ENCODE measurements around the gene ANKRD33B. TPM values are rescaled to one million over a fixed set of nuclear protein-coding genes. Genes with fewer than 3 reads are reported as not detected.

The ANKRD33B gene
- total RNA-seq, 1 experiment from 2014 or later = 6.9 TPM

DNA sequence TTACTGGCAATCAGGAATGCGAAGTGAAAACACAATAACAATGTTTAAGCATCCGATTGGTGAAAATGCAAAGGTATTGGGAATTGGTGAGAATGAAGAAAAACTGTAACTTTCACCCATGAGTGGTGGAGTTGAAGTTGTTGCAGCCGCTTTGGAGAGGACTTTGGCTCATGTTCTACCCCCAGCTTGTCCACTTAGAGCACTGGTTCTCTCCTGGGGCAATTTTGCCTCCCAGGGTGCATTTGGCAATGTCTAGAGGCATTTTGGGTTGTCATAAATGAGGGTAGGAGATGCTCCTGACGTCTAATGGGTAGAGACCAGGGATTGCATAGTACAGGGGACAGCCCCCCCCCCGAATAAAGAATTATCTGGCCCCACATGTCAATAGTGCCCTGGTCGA, 46.2 kb downstream of the ANKRD33B start:
- H3K23me2 ChIP-seq (ENCODE audit: insufficient read length, low read depth, low read length, poor library complexity, severe bottlenecking) = no peaks in the 10 kb centered on the region
- no peaks in the 10 kb centered on the region for H3K9me3 ChIP-seq (ENCODE audit: control insufficient read depth, low read depth, low read length)
- H3K79me1 ChIP-seq (ENCODE audit: insufficient read depth, low read depth, low read length, poor library complexity, severe bottlenecking) = no peaks in the 10 kb centered on the region
- no peak overlapping the region for H2BK12ac ChIP-seq (ENCODE audit: insufficient read length, low read depth, low read length)
- H3K9me3 Mint-ChIP-seq = peaks cover 2 to 3% of the 10 kb centered on the region in 2 experiments; a peak in 3 of 5 replicates
- no peak overlapping the region for H3K18ac ChIP-seq (ENCODE audit: insufficient read length, low read depth, low read length)
- H3K4me3 Mint-ChIP-seq = no peak overlapping the region
- no peak overlapping the region for H4K8ac ChIP-seq (replicated peaks; ENCODE audit: insufficient read length, low read depth, low read length)
- no peak overlapping the region for H3K4ac ChIP-seq (ENCODE audit: low read depth, low read length)
- H3K36me3 Mint-ChIP-seq (ENCODE audit: insufficient read depth in 1 of 3, low read depth in 3 of 3) = no peaks in the 10 kb centered on the region; a peak in 1 of 7 replicates
- H3K9ac ChIP-seq (ENCODE audit: extremely low read depth, insufficient read length, low read length) = no peak overlapping the region
- H2BK15ac ChIP-seq (ENCODE audit: low read depth, low read length) = no peak overlapping the region
- H4K5ac ChIP-seq (ENCODE audit: insufficient read length, low read depth, low read length) = no peak overlapping the region
- no peak overlapping the region for H3T11ph ChIP-seq (ENCODE audit: low read length)
- H2BK5ac ChIP-seq (ENCODE audit: insufficient read length, low read length) = no peak overlapping the region
- peaks cover 31 to 44% of the 10 kb centered on the region in 2 experiments for H3K4me1 Mint-ChIP-seq
- no peak overlapping the region for H3K14ac ChIP-seq (ENCODE audit: insufficient read depth, low read length)
- H2BK20ac ChIP-seq (ENCODE audit: low read depth, low read length, poor library complexity, severe bottlenecking) = no peak overlapping the region
- no peak overlapping the region for H2AFZ ChIP-seq (ENCODE audit: low read length)
- H3K27ac Mint-ChIP-seq = no peak overlapping the region
- TF ChIP-seq, protein P1, sequence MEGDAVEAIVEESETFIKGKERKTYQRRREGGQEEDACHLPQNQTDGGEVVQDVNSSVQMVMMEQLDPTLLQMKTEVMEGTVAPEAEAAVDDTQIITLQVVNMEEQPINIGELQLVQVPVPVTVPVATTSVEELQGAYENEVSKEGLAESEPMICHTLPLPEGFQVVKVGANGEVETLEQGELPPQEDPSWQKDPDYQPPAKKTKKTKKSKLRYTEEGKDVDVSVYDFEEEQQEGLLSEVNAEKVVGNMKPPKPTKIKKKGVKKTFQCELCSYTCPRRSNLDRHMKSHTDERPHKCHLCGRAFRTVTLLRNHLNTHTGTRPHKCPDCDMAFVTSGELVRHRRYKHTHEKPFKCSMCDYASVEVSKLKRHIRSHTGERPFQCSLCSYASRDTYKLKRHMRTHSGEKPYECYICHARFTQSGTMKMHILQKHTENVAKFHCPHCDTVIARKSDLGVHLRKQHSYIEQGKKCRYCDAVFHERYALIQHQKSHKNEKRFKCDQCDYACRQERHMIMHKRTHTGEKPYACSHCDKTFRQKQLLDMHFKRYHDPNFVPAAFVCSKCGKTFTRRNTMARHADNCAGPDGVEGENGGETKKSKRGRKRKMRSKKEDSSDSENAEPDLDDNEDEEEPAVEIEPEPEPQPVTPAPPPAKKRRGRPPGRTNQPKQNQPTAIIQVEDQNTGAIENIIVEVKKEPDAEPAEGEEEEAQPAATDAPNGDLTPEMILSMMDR (conservative IDR thresholded peaks at IDR 0.05) = no peak
- no CpG with 5 or more reads among the region's 6 CpGs for WGBS (ENCODE audit: extremely low coverage, insufficient read length, low lambda C conversion rate)
- no peak overlapping the region for H4K91ac ChIP-seq (ENCODE audit: insufficient read length, low read depth, low read length)
- H3K56ac ChIP-seq (ENCODE audit: insufficient read length, low read depth, low read length) = no peak overlapping the region
- H2BK120ac ChIP-seq (ENCODE audit: low read depth, low read length, poor library complexity, severe bottlenecking) = no peak overlapping the region
- no peak for DNase-seq
- H3K27ac ChIP-seq (ENCODE audit: insufficient read length, low read depth, low read length) = no peak overlapping the region
- H4K20me1 ChIP-seq (ENCODE audit: control insufficient read depth, insufficient read depth, insufficient read length) = no peaks in the 10 kb centered on the region
- H2AK5ac ChIP-seq (ENCODE audit: insufficient read length, low read length) = no peak overlapping the region
- H3K27me3 Mint-ChIP-seq (ENCODE audit: low read depth) = no peaks in the 10 kb centered on the region
- H3K23ac ChIP-seq (ENCODE audit: insufficient read length, low read depth, low read length) = no peak overlapping the region
- H3K4me1 ChIP-seq (ENCODE audit: insufficient read depth, low read length) = peaks cover 15% of the 10 kb centered on the region; the same call in 1 of the 2 replicates
- no peak overlapping the region for H3K4me2 ChIP-seq (ENCODE audit: insufficient read depth, insufficient read length, low read length)
- no peaks in the 10 kb centered on the region for H3K27me3 ChIP-seq (ENCODE audit: insufficient read depth, low read length)
- no peaks in the 10 kb centered on the region for H3K79me2 ChIP-seq (ENCODE audit: insufficient read depth, low read length)
